Measurements from ENCODE around the gene NPEPPS.
"Not testable (repeated sequence)": the region's sequence is repeated elsewhere in the genome, so short reads cannot be mapped to it uniquely, and the experiment has no call there.

Gene NPEPPS, protein sequence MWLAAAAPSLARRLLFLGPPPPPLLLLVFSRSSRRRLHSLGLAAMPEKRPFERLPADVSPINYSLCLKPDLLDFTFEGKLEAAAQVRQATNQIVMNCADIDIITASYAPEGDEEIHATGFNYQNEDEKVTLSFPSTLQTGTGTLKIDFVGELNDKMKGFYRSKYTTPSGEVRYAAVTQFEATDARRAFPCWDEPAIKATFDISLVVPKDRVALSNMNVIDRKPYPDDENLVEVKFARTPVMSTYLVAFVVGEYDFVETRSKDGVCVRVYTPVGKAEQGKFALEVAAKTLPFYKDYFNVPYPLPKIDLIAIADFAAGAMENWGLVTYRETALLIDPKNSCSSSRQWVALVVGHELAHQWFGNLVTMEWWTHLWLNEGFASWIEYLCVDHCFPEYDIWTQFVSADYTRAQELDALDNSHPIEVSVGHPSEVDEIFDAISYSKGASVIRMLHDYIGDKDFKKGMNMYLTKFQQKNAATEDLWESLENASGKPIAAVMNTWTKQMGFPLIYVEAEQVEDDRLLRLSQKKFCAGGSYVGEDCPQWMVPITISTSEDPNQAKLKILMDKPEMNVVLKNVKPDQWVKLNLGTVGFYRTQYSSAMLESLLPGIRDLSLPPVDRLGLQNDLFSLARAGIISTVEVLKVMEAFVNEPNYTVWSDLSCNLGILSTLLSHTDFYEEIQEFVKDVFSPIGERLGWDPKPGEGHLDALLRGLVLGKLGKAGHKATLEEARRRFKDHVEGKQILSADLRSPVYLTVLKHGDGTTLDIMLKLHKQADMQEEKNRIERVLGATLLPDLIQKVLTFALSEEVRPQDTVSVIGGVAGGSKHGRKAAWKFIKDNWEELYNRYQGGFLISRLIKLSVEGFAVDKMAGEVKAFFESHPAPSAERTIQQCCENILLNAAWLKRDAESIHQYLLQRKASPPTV

DNA sequence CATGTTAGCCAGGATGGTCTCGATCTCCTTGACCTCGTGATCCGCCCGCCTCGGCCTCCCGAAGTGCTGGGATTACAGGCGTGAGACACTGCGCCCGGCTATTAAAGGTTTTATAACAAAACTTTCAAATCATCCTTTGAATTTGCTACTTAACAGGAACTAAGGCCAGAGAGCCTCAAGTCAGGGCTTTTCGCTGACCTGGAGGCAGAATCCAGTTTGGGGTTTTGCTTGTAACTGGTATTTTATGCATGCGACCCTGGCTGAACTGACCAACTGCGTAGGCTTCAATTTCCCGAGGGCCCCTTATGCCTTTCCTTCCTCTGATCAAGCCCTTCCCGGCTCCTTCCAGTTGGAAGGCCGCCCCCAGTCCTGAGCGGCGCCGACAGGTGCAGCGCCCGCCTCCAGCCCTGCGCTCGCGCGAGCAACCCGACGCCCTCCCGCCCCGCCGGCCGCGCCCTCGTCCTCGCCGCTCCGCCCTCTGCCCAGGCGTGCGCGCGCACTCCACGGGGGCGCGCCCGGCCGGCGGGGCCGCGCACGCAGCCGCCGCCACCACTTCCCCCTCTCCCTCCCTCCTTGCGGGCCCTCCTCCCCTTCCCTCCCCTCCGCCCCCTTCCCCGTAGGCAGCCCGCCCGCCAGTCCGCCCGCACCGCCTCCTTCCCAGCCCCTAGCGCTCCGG is at the start of gene NPEPPS:
NPEPPS (plus strand) TSS at position 552 of the 676 bp plus-strand sequence. CDS start 193 bp downstream, outside the sequence.
- in situ Hi-C loops (cut with MboI; ENCODE audit: low sequenced_read_pairs) = not testable (repeated sequence)

GRCh38 chr17:47491841-47492212 is 39.1 kb upstream of the NPEPPS start:
- in situ Hi-C loops (cut with MboI; ENCODE audit: low sequenced_read_pairs) = loop anchor here (10.0 kb wide), 1 partner anchor 123 kb away; no protein-coding TSS in a partner anchor

GRCh38 chr17:47499074-47499473 is 31.8 kb upstream of the NPEPPS start:
- in situ Hi-C loops (cut with MboI; ENCODE audit: low sequenced_read_pairs) = loop anchor here (10.0 kb wide), 1 partner anchor 116 kb away; no protein-coding TSS in a partner anchor

- in situ Hi-C loops (cut with MboI; ENCODE audit: low sequenced_read_pairs) = loop anchor here (10.0 kb wide), 1 partner anchor 115 kb away; no protein-coding TSS in a partner anchor
These were observed 31.4 kb upstream of the NPEPPS start for GRCh38 chr17:47499494-47499893.

GRCh38 chr17:47500620-47501019 is 30.3 kb upstream of the NPEPPS start:
- in situ Hi-C loops (cut with MboI; ENCODE audit: low sequenced_read_pairs) = not testable (repeated sequence)

GRCh38 chr17:47502122-47502731 is 28.7 kb upstream of the NPEPPS start:
- in situ Hi-C loops (cut with MboI; ENCODE audit: low sequenced_read_pairs) = not testable (repeated sequence)

GRCh38 chr17:47502776-47503455 is 28.0 kb upstream of the NPEPPS start:
- in situ Hi-C loops (cut with MboI; ENCODE audit: low sequenced_read_pairs) = not testable (repeated sequence)

DNA sequence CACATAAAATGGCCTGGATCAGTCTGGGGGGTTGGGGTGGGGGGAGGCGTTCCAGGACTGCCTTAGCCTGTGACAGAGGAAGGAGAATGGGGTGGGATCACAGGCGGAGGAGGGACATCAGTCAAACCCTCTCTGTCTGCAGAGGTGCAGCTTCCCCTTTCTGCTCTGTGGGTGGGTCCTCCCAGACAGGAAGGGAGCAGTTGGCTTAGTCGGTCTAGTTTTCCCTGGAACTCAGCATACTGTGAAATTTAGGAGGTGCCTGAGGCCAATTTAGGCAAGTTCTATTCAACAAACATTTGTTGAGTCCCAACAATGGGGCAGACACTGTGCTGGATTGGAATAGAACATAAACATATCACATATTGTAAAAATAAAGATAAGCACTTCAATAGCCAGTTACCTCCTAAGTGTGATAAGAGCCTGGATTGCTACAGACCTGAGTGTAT is 19.2 kb upstream of the NPEPPS start:
- in situ Hi-C loops (cut with MboI; ENCODE audit: low sequenced_read_pairs) = not testable (repeated sequence)

GRCh38 chr17:47513301-47513700 is 17.6 kb upstream of the NPEPPS start:
- in situ Hi-C loops (cut with MboI; ENCODE audit: low sequenced_read_pairs) = not testable (repeated sequence)

- in situ Hi-C loops (cut with MboI; ENCODE audit: low sequenced_read_pairs) = not testable (repeated sequence)
These were observed 12.0 kb upstream of the NPEPPS start for GRCh38 chr17:47518880-47519279.

GRCh38 chr17:47519365-47519764 is 11.5 kb upstream of the NPEPPS start:
- in situ Hi-C loops (cut with MboI; ENCODE audit: low sequenced_read_pairs) = not testable (repeated sequence)

DNA sequence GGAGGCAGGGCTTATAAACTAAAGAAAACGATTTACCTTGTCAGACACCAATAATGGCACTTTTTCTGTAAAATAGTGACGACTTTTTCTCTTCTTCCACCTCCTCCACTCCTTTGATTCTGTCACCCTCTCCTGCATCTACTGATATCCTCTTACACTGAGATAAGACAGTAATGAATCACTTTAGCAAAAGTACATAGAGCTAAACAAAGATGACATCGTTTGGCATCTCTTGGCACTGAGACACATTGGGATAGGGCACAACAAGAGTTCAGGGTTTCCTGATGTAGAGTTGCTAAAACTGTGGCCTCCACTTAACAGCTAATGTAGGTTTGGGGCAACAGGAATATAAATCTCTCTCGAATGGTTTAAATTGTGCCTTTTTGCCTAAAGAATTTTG is 10.6 kb upstream of the NPEPPS start:
- in situ Hi-C loops (cut with MboI; ENCODE audit: low sequenced_read_pairs) = not testable (repeated sequence)

DNA sequence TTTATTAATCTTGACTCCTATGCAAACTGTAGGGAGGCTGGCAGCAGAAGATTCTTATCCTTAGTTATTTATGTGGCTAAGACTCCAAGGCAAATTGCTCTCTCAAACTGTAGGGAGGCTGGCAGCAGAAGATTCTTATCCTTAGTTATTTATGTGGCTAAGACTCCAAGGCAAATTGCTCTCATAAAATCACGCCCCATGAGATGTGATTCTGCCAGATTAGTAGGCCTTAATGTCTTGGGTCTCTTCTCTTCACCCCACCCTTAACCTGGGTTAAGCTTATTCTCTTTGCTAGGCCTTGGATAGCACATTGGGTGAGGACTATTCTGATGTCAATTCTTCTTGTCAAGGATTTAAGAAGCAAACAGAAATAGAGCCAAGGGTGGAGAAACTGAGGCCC is 9.5 kb upstream of the NPEPPS start:
- in situ Hi-C loops (cut with MboI; ENCODE audit: low sequenced_read_pairs) = not testable (repeated sequence)

DNA sequence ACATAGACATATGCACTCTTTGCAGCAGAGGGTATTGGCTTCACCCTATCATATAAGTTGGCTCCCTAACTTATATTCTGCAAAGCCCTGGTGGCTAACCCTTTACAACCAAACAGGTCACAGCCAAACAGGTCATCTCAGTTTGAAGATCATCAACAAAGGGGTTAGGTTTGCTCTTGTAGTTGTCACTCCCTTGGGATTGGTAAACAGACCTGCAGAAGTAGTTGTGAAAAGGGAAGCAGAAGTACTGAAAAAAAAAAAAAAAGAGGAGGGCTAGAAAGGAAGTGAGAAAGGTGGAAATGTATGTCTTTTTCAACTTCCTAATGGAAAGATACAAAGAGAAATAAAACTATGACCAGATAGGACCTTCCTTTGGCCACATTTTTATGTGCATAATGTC is 8.6 kb upstream of the NPEPPS start:
- in situ Hi-C loops (cut with MboI; ENCODE audit: low sequenced_read_pairs) = not testable (repeated sequence)

- in situ Hi-C loops (cut with MboI; ENCODE audit: low sequenced_read_pairs) = not testable (repeated sequence)
These were observed 419 bp downstream of the NPEPPS start for GRCh38 chr17:47531233-47531820.

- in situ Hi-C loops (cut with MboI; ENCODE audit: low sequenced_read_pairs) = not testable (repeated sequence)
These were observed 8.2 kb downstream of the NPEPPS start for GRCh38 chr17:47539085-47539484.

GRCh38 chr17:47541676-47542075 is 10.8 kb downstream of the NPEPPS start:
- in situ Hi-C loops (cut with MboI; ENCODE audit: low sequenced_read_pairs) = not testable (repeated sequence)

GRCh38 chr17:47544327-47544726 is 13.4 kb downstream of the NPEPPS start:
- in situ Hi-C loops (cut with MboI; ENCODE audit: low sequenced_read_pairs) = not testable (repeated sequence)

- in situ Hi-C loops (cut with MboI; ENCODE audit: low sequenced_read_pairs) = not testable (repeated sequence)
These were observed 23.8 kb downstream of the NPEPPS start for GRCh38 chr17:47554733-47555132.

Measured in HL-60/S4 (cell line).